ENCODE measurements around the gene OTUD5. TPM values are rescaled to one million over a fixed set of nuclear protein-coding genes. Genes with fewer than 3 reads are reported as not detected.

Gene OTUD5
- total and polyA plus RNA-seq, 3 donors from 2014 or later: 36.2 to 77.1 (median 74.3) TPM

DNA sequence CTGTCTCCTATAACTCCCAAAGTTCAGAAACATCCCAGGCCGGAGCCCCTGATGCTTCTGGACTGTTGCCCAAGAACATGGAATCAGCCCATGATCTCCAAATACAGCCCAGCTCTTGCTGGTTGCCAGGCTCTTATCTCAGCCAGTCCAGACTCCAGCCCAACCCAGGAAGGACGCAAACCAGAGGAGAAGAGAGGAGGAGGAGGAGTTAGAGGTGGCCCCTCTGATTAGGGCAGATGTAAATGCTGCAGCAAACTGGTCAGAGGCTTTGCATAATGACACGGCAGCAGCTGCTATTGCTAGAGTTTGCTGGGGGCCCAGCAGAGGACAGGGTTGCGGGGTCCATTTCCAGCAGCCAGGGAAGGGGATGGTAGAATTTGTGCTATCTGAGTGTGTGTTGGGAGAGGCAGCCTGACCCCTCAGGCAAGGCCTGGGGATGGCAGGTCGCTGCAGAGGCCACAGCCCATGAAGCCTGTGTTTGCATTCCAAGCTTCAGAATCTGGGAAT is 4.2 kb upstream of the OTUD5 start:
- intact Hi-C loops (cut with DNase I; ENCODE audit: low total_unique reads): loop anchor here (10.0 kb wide), 1 partner anchor 63 kb away; no protein-coding TSS in a partner anchor
- H3K9me3 ChIP-seq: no peaks in the 10 kb centered on the region
- H3K27me3 ChIP-seq: no peaks in the 10 kb centered on the region
- no peaks in the 10 kb centered on the region for H3K36me3 ChIP-seq (ENCODE audit: low read depth, missing control alignments)
- peak overlapping the region in 1 of 2 donors; percentile 59 for H3K27ac ChIP-seq
- no peak overlapping the region for H3K4me3 ChIP-seq
- peaks cover 11% of the 10 kb centered on the region for H3K4me1 ChIP-seq
- 19 to 45% methylated on average over 2 to 4 of the region's 5 CpGs for WGBS, 2 donors
- DNase-seq: peak; percentile 59
- TF ChIP-seq POLR2A (IDR thresholded peaks at IDR 0.05): no peak

DNA sequence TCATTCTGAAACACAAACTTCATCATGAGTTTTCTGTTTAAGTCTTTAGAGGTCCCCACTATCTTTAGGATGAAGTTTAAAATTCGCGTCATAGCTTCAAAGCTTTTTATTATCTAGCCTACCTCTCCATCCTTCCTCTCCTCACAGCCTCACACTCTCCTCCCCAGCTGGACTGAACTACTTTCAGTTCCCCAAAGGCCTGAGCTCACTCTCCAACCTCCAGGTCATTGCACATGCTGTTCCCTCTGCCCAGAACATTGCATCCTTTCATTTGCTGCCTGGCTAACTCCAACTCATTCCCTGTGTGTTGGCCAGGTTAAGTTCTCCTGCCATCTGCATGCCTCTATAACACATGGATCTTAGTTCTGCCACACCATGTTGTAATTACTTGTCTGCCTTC is 2.9 kb upstream of the OTUD5 start:
- no peak overlapping the region for H3K4me3 ChIP-seq
- no peak for DNase-seq
- H3K36me3 ChIP-seq (ENCODE audit: low read depth, missing control alignments): no peaks in the 10 kb centered on the region
- WGBS, 2 donors: 48 to 60% methylated on average over 2 of the region's 2 CpGs
- no peaks in the 10 kb centered on the region for H3K9me3 ChIP-seq
- peak overlapping the region in 1 of 2 donors; percentile 95 for H3K27ac ChIP-seq
- H3K4me1 ChIP-seq: peaks cover 11% of the 10 kb centered on the region
- intact Hi-C loops (cut with DNase I; ENCODE audit: low total_unique reads): loop anchor here (10.0 kb wide), 1 partner anchor 65 kb away; no protein-coding TSS in a partner anchor
- TF ChIP-seq, protein P1, sequence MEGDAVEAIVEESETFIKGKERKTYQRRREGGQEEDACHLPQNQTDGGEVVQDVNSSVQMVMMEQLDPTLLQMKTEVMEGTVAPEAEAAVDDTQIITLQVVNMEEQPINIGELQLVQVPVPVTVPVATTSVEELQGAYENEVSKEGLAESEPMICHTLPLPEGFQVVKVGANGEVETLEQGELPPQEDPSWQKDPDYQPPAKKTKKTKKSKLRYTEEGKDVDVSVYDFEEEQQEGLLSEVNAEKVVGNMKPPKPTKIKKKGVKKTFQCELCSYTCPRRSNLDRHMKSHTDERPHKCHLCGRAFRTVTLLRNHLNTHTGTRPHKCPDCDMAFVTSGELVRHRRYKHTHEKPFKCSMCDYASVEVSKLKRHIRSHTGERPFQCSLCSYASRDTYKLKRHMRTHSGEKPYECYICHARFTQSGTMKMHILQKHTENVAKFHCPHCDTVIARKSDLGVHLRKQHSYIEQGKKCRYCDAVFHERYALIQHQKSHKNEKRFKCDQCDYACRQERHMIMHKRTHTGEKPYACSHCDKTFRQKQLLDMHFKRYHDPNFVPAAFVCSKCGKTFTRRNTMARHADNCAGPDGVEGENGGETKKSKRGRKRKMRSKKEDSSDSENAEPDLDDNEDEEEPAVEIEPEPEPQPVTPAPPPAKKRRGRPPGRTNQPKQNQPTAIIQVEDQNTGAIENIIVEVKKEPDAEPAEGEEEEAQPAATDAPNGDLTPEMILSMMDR (IDR thresholded peaks at IDR 0.05): no peak
- TF ChIP-seq POLR2A (IDR thresholded peaks at IDR 0.05): no peak
- H3K27me3 ChIP-seq: no peaks in the 10 kb centered on the region

DNA sequence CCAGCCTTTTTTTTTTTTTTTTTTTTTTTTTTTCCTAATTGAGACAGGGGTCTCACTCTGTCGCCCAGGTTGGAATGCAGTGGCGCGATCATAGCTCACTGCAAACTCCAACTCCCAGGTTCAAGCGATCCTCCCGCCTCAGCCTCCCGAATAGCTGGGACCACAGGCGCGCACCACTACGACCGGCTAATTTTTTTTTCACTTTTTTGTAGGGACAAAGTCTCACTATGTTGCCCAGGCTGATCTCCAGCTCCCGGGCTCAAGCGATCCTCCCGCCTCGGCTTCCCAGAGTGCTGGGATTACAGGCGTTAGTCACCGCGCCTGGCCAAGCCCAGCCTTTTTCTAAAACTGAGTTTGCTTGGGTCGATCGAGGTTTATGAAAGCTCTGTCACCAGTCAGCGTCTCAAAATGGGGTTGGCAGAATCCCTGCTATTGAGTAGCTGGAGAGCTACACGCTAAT is 1.3 kb upstream of the OTUD5 start:
- H3K27me3 ChIP-seq: no peaks in the 10 kb centered on the region

DNA sequence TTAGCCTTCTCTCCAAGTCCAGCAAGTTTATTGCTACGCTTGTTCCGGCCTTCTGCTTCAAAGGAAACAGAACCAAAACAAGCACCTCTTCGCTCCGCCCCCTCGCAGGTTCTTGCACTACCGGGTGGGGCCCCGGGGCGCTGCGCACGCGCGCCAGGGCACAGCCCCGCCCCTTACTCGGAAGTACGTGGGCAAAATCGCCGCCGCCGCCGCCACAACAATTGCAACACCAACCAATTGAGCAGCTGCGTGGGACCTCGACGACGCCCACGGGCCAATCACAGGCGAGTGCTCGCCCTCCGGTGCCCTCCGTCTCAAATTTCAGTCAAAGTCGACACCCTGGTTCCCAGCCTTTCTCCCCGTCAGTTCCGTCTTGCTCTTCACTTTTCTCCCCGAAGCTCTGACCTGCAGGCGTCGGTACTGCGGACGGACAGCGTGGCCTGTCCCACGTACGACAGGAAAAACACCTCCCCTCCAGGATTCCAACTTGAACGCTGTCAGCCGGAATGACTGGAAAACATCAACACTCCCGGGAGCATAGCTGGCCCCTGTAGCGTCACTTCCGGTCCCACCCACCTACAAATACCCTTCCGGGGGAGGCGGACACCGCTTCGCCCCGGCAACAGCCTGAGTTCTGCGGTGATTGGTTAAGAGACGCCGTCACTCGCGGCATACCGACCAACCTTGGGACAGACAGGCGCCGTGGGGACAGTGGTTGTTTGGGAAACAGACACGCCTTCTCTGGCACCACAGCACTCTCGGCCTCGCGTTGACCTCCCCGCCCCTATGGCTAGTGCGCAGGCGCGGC is 624 bp upstream of the OTUD5 start:
- peak; percentile 97 for DNase-seq
- H3K9me3 ChIP-seq: no peaks in the 10 kb centered on the region
- H3K36me3 ChIP-seq (ENCODE audit: low read depth, missing control alignments): no peaks in the 10 kb centered on the region
- H3K27ac ChIP-seq: peak overlapping the region; percentile 91 to 95
- H3K4me3 ChIP-seq: peak overlapping the region; percentile 64 to 67
- H3K27me3 ChIP-seq: no peaks in the 10 kb centered on the region
- TF ChIP-seq POLR2A (IDR thresholded peaks at IDR 0.05): no peak
- TF ChIP-seq, protein P1 (IDR thresholded peaks at IDR 0.05): no peak
- 0% methylated on average over 22 of the region's 66 CpGs for whole genome bisulfite sequencing, 2 donors
- intact Hi-C loops (cut with DNase I; ENCODE audit: low total_unique reads): no loop called here
- peaks cover 11% of the 10 kb centered on the region for H3K4me1 ChIP-seq

More for the DNA sequence above, 1.3 kb upstream of the OTUD5 start:
- 0 to 2% methylated on average over 18 to 20 of the region's 21 CpGs for WGBS, 2 donors
- Histone ChIP-seq H3K4me1 (peaks cover 11% of the 10 kb centered on the region), H3K27ac (peak overlapping the region; percentile 91 to 95), H3K9me3 (no peaks in the 10 kb centered on the region), H3K36me3 (ENCODE audit: low read depth, missing control alignments) (no peaks in the 10 kb centered on the region), H3K4me3 (peak overlapping the region; percentile 36 to 67)
- intact Hi-C loops (cut with DNase I; ENCODE audit: low total_unique reads): no loop called here
- DNase-seq: no peak
- TF ChIP-seq, protein P1 (IDR thresholded peaks at IDR 0.05): no peak
- no peak for TF ChIP-seq POLR2A (IDR thresholded peaks at IDR 0.05)

DNA sequence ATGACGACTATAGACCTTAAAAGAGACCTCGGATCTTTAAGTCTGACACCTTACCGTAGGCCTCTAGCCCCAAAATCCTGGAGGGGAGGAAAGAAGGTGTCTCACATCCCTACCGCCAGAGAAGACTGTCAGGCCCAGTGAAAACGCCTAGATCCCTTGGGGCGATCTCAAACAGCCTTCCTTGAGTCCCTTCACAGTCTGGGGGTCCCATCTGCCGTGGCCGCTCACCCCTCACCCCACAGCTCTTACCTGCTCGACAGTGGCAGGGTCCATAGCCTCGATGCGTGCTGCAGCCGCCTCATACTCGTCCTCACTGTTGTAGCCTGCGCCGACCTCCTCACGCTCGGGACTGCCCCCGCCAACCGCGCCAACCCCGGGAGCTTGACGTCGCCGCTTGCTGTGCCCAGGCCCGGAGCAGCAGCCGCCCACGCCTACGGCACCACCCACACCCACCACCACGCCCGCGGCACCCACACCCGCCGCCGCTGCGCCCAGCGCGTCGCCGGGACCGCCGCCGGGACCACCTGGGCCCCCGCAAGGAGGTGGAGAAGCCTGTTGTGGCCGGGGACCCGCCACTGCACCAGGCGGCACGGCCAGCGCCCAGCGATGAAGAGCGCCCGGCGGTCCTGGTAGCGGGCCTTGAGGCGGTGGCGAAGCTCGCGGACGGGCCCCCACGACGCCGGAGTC is 536 bp downstream of the OTUD5 start:
- no peak for TF ChIP-seq POLR2A (IDR thresholded peaks at IDR 0.05)
- Histone ChIP-seq H3K4me3 (peak overlapping the region; percentile 64 to 67), H3K4me1 (peaks cover 7% of the 10 kb centered on the region), H3K36me3 (ENCODE audit: low read depth, missing control alignments) (no peaks in the 10 kb centered on the region), H3K9me3 (no peaks in the 10 kb centered on the region), H3K27me3 (no peaks in the 10 kb centered on the region), H3K27ac (peak overlapping the region; percentile 44 to 95)
- intact Hi-C loops (cut with DNase I; ENCODE audit: low total_unique reads): no loop called here
- DNase-seq: peak; percentile 28
- WGBS, 2 donors: 0 to 1% methylated on average over 2 to 34 of the region's 61 CpGs

Data from testis (tissue), 3 donors.